ENCODE results near the gene CST4.
"Not testable (repeated sequence)": the region's sequence is repeated elsewhere in the genome, so short reads cannot be mapped to it uniquely, and the experiment has no call there.

Gene CST4

GRCh38 chr20:23688684-23689398, at the start of gene CST4:
Gene CST4, minus strand, starts transcription at chr20:23689038. Its CDS starts 69 bp downstream, at chr20:23688969.
- DNase-seq, result not testable (repeated sequence)

- not testable (repeated sequence) for DNase-seq
Measured at GRCh38 chr20:23735391-23735790, 46.6 kb upstream of the CST4 start.

- not testable (repeated sequence) for DNase-seq
Measured at GRCh38 chr20:23734949-23735348, 46.1 kb upstream of the CST4 start.

GRCh38 chr20:23734440-23734839, 45.6 kb upstream of the CST4 start:
- DNase-seq, result not testable (repeated sequence)

- no peak for DNase-seq
Measured at GRCh38 chr20:23727016-23727415, 38.2 kb upstream of the CST4 start.

- no peak for DNase-seq
Measured at GRCh38 chr20:23725102-23725501, 36.3 kb upstream of the CST4 start.

- DNase-seq, result not testable (repeated sequence)
Measured at GRCh38 chr20:23723659-23724307, 34.9 kb upstream of the CST4 start.

GRCh38 chr20:23722851-23723250, 34.0 kb upstream of the CST4 start:
- DNase-seq, result not testable (repeated sequence)

- no peak for DNase-seq
Measured at GRCh38 chr20:23721962-23722361, 33.1 kb upstream of the CST4 start.

GRCh38 chr20:23719351-23719750, 30.5 kb upstream of the CST4 start:
- not testable (repeated sequence) for DNase-seq

- DNase-seq, result not testable (repeated sequence)
Measured at GRCh38 chr20:23711778-23712177, 22.9 kb upstream of the CST4 start.

GRCh38 chr20:23710771-23711170, 21.9 kb upstream of the CST4 start:
- DNase-seq, result no peak

GRCh38 chr20:23705895-23706294, 17.1 kb upstream of the CST4 start:
- DNase-seq, result no peak

- no peak for DNase-seq
Measured at GRCh38 chr20:23702021-23702420, 13.2 kb upstream of the CST4 start.

- no peak for DNase-seq
Measured at GRCh38 chr20:23700931-23701330, 12.1 kb upstream of the CST4 start.

- DNase-seq, result no peak
Measured at GRCh38 chr20:23697947-23698346, 9.1 kb upstream of the CST4 start.

- DNase-seq, result not testable (repeated sequence)
Measured at GRCh38 chr20:23695068-23695395, 6.2 kb upstream of the CST4 start.

- DNase-seq, result not testable (repeated sequence)
Measured at GRCh38 chr20:23694178-23695067, 5.6 kb upstream of the CST4 start.

- DNase-seq, result not testable (repeated sequence)
Measured at GRCh38 chr20:23692725-23693619, 4.1 kb upstream of the CST4 start.

- DNase-seq, result no peak
Measured at GRCh38 chr20:23691675-23692074, 2.8 kb upstream of the CST4 start.

GRCh38 chr20:23690581-23690980, 1.7 kb upstream of the CST4 start:
- DNase-seq, result no peak

GRCh38 chr20:23689399-23689690, 507 bp upstream of the CST4 start:
- DNase-seq, result no peak

GRCh38 chr20:23687986-23688385, 852 bp downstream of the CST4 start:
- DNase-seq, result no peak

All from amniotic stem cell (primary cell).